ENCODE data around the gene DHH.
"Not testable (repeated sequence)": the region's sequence is repeated elsewhere in the genome, so short reads cannot be mapped to it uniquely, and the experiment has no call there.

DHH gene

DNA sequence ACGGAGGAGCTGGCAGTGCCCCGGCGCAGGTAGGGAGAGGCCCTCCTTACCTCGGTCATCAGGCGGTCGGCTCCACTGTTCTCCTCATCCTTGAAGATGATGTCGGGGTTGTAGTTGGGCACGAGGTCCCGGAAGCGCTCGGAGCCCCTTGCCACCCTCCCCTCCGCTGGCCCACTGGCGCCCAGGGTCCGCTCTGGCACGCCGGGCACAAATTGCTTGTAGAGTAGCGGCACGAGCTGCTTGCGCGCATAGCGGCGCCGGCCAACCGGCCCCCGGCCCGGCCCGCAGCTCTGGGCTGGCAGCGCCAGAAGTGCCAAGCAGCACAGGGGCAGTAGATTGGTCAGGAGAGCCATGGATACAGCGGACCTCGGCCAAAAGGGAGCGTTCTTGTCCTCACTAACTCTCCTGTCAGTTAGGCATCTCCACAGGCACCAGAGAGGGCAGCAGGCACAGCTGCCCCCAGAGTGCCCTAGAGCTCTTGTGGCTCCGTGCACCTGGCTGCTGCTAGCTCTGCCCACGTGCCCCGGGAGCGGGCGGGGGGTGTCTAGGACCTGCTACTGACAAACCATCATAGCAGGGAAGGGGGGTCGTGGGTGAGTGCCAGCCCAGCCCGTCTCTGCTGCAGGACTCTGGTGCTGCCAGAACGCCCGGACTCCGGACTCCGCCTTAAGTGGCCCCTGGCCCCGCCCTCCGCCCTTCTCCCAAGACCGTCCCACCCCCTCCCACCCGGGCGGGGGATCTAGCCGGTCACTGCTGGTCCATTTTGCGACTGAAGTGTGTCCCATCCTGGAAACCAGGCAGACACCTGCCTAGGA is at the start of gene DHH:
Gene DHH, minus strand, starts transcription at position 642 of the 815 bp plus-strand sequence. Its CDS starts 289 bp downstream, at position 353.
- DNase-seq (ENCODE audit: low read depth in 2 of 2): no peak

DNA sequence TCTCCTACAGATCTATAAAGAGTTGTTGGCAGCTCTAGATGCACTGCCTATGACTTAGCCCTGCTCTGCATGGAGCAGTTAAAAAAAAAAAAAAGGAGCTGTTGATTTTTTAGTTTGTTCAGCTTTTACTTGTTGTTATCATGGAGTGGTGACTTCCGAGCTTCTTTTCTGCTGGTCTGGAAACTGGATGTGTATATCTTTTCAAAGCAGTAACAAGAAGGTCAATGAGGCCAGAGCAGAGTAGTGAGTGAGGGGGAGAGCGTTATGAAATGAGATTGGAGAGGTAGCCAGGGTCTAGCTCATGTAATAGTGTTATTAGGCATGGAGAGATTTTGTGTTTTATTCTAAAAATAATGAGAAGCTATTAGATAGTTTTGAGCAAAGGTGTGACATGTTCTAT is 49.8 kb upstream of the DHH start:
- DNase-seq (ENCODE audit: low read depth in 2 of 2): no peak

DNA sequence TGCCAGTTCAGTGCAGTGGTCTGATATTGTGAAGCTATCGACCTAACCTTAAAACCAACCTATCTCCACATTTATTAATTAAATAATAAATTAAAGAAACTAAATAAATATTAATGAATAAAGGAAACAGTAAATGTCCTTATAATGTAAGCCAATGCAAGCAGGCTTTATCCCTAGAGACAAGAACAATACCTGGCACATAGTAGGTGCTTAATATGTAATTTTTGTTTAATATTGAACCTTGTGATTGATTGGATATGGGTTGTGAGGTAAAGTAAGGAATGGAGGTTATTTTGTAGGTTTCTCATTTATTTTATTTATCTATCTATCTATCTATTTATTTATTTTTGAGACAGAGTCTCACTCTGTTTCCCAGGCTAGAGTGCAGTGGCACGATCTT is 44.4 kb upstream of the DHH start:
- no peak for DNase-seq (ENCODE audit: low read depth in 2 of 2)

DNA sequence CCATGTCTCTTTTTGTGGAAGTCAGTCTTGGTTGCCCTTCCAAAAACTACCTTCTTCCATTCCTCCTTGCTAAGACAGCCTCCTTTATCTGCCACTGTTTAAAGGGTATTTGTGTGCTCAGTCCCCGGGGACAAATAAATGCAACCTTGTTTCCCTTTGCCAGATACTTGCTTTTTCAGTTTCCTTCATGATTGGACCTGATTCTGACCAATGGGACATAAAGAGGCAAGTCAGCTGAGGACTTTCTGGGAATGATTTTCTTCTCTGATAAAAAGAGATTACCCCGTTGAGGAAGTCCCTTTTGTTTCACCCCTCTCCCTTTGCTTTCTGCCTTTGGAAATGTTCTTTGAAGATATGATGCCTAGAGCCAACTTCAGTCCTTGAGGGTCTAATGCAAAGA is 44.0 kb upstream of the DHH start:
- DNase-seq (ENCODE audit: low read depth in 2 of 2): no peak

DNA sequence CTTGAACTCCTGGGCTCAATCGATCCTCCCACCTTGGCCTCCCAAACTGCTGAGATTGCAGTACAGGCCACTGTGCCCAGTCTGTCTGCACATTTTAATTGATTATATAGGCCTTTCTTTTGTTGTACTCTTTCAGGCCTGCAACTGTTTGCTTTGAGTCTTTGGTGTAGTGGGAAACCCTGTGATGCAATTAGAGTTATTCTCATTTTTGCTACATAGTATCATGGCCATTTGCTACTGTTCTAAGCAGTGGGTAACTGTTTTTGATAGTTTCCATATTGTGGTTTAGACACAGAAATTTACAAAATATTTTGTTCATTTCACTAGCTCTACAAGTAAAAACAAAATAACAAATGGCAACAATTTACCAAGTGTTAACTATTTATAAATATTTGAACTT is 42.9 kb upstream of the DHH start:
- DNase-seq (ENCODE audit: low read depth in 2 of 2): no peak

DNA sequence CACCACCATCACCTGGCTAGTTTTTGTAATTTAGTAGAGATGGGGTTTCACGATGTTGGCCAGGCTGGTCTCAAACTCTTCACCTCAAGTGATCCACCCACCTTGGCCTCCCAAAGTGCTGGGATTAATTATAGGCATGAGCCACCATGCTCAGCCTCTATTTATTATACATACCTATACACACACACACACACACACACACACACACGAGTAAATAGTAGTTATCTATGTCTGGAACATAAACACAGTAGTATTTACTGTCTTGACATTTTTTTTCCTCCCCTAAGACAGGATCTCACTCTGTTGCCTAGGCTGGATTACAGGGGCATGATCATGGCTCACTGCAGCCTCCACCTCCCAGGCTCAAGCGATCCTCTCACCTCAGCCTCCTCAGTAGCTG is 42.4 kb upstream of the DHH start:
- not testable (repeated sequence) for DNase-seq (ENCODE audit: low read depth in 2 of 2)

DNA sequence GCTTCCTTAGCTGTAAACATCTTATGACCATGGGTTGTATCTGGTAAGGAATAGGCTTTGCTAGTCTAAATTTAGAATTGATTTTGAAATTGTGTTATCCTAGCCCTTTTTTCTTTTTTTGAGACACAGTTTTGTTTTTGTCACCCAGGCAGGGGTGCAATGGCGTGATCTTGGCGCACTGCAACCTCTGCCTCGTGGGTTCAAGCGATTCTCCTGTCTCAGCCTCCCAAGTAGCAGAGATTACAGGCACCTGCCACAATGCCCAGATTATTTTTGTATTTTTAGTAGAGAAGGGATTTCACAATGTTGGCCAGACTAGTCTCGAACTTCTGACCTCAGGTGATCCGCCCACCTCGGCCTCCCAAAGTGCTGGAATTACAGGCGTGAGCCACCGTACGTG is 39.0 kb upstream of the DHH start:
- DNase-seq (ENCODE audit: low read depth in 2 of 2): no peak

DNA sequence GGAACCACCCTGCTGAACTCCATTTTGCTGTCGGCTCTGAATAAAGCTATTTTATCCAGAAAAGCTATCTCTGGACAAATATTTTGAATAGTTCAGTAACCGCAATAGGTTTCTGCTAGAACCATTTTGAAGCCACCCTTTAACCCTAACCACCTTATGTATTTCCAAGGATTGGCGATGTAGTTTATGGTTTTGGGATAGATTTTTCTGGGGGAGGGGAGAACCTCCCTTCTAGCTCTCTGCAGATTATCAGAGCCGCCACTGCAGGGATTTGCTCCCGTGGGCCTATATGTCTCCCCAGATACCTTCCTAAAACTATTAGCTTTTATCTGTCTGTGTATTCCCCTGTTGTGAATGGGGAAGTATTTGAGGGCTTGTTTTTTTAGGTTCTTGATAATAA is 38.4 kb upstream of the DHH start:
- DNase-seq (ENCODE audit: low read depth in 2 of 2): no peak

DNA sequence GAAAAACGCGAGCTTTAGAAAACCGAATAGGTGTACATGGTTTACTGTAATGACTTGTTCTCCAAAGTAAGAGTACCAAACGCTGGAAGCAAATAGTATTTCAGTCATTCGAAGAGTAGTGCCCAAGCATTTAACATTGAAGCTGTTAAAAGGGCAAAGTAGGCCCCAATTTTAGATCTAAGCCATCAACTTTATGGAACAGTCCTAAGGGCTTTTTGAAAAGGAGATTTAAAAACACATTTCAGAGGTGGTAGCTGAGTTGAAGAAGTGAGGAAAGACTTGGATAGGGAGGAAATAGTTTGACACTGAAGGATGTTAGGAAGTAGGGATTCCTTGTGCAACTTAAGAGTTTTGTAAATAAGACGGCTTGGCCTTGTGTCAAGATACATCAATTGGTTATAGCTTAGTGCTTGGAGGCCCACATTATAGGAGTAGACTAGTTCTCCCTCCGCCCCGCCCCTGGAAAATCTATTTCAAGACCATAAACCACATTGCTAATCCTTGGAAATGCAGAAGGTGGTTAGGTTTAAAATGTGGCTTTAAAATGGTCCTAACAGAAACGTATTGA is 37.4 kb upstream of the DHH start:
- DNase-seq (ENCODE audit: low read depth in 2 of 2): no peak

DNA sequence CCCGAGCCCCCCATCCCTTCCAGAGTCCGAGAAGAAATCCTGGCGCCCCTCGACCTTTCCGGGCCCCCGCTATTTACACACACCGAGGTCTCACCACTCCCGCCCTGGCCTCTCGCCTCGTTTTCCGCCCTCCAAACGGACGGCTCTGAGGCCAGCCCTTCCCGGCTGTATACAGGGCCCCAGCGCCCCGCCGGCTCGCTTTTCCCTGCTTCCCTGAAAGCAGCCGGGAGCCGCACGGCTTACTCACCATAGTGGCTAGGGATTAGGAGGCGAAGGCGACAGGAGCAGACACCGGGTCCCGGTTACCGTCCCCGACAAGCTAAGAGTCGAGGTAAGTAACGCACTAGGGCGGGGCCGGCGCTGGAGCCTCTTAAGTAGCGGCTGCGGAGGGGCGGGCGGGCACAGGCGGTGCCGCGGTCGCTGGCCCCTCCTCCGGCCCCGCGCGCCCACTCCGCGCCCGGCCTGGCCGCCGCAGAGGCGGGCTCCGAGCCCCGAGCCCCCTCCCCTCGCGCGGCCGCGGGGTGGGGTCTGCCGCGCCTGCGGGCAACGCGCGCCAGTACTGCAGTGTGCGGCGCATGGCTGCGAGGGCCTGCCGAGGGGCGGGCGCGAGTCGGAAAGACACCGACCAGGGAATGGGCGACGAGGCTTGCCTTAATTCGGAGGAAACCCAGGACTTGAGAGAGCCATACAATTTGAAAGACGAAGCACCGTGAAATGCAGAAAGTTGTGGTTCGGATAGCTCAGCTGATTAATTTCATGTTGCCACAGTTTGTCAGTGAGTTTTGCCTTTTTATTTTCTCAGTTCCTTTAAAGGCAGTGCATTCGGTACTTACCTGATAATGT is 36.7 kb upstream of the DHH start, which contains the start of gene TUBA1B:
Gene TUBA1B, minus strand, starts transcription at position 345 of the 843 bp plus-strand sequence. Its CDS starts 95 bp downstream, at position 250.
- peak; percentile 86 to 90 for DNase-seq (ENCODE audit: low read depth in 2 of 2)

DNA sequence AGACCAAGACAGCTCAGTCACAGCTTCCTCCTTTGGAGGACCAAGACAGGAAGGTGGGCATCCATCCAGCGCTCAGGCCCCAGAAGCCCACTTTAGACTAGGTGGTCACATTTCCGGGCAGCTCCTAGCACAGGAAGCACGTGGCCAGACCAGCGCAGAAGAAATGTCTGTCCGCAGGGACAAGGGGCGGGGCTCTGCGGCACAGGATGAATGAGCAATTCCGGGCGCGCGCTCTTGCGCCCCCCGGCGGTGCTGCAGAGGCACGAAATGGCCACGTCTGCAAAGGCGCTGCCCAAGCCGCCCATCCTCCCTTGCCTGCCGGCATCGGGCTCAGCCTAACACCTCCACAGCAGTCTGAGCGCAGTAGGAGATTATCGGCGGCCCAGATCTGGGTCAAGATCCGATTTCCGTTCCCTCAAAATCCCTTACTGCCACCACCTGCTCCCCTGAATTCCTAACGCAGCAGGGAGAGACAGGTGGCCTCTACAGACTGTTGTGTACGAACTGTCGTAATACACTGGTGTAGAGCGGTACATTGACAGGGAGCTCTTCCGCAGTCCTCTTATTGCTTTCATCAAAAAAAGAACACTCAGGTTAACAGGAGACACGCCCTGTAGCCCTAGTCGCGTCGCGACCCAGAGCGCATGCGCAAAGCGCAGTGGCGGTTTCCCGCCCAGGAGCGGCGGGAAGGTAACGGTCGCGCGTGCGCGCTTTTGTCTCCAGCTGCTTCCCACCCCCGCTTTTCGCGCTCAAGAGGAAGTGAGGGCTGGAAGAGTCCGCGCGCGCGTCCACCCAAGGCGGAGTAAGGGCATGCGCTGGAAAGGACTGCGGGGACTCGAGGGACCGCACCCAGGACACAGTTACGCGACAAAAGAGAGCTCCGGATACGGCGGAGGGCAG is 35.8 kb upstream of the DHH start:
- peak; percentile 85 to 88 for DNase-seq (ENCODE audit: low read depth in 2 of 2)

DNA sequence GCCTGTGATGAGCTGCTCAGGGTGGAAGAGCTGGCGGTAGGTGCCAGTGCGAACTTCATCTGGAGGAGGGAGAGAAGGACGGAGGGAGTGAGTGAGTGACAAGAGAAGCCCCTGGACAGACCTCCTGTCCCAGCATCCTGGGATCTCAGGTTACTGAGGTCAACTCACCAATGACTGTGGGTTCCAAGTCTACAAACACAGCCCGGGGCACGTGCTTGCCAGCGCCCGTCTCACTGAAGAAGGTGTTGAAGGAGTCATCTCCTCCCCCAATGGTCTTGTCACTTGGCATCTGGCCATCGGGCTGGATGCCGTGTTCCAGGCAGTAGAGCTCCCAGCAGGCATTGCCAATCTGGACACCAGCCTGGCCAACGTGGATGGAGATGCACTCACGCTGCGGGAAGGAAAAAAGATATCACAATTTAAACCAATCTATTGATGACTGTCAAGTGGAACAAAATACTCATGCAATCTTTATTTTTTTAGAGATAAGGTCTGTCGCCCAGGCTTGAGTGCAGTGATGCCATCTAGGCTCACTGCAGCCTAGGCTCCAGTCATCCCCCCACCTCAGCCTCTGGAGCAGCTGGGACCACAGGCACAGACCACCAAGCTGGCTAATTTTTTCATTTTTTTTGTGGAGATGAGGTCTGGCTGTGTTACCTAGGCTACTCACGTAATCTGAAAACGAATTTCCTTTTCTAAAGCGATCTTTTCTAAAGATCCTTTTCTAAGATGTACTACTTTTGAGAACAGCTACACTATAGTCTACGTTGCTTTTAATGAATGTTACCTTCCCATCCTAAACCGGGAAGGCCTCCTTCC is 34.9 kb upstream of the DHH start:
- no peak for DNase-seq (ENCODE audit: low read depth in 2 of 2)

DNA sequence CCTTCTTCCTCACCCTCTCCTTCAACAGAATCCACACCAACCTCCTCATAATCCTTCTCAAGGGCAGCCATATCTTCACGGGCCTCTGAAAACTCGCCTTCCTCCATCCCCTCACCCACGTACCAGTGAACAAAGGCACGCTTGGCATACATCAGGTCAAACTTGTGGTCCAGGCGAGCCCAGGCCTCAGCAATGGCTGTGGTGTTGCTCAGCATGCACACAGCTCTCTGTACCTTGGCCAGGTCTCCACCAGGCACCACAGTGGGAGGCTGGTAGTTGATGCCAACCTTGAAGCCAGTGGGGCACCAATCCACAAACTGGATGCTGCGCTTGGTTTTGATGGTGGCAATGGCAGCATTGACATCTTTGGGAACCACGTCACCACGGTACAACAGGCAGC is 33.4 kb upstream of the DHH start:
- DNase-seq (ENCODE audit: low read depth in 2 of 2): not testable (repeated sequence)

DNA sequence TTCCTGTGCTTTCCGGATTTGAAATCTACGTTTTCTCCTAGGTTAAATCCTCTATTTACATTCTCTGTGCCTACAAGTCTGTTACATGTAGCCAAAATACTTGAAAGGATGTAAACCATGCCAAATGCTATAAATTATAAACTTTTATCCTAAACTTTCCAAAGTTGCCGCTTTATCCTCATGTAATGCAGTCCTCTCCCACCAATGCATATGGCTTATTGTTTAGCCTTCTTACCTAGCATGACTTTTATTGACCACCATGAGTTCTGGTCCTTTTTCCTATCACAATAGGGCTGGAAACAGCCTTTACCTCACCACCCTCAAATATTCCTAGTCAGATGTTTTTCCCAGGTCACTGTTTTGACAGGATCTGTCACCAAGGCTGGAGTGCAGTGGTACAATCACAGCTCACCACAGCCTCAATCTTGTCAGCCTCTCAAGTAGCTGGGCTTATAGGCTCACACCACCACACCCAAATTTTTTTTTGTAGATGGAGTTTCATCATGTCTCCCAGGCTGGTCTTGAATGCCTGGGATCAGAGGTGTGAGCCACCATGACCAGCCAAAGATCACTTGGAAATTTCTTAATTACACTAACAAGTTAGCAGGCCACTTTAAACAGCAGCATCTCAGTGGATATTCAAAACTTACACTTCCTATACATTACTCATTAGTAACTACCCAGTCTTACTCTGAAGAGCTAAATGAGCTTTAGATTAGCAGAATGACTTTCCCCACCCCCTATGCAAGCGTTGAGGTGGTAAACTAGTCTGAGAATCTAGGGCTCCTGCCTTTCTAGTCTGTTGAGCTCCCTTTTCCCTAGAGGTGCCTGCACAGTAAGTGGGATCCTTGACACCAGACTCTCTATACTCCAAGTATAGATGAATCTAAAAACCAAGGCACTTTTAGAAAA is 32.5 kb upstream of the DHH start:
- DNase-seq (ENCODE audit: low read depth in 2 of 2): no peak

DNA sequence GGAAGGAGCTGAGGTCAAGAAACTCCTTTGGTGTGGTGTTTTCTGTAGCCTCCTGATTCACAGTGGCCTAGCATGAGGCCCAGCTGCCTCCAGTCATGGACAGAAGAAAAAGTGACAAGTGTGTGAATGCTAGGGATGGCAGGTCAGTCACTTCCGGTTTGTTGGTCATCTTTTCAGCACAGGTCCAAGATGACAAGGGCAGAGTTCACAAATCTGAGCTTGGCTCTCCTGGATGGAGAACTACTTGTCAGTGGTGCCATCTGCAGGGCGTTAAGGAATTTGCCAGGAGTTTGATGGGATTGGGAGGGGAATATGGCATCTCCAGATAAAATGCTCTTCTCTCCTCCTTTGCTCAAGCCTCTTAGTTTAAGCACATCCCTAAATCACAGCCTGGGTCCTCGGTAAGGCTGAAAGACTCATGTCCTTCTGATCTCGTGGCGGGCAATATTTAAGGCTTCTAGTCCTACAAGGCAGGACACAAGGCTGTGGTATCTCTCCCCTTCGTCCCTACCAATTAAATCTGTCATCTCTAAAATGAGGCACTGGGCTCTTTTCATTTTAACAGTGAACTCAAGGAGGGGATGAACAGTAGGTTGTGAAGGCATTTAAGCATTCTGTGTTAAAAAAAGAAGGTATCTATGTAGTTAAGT is 26.6 kb upstream of the DHH start:
- no peak for DNase-seq (ENCODE audit: low read depth in 2 of 2)

DNA sequence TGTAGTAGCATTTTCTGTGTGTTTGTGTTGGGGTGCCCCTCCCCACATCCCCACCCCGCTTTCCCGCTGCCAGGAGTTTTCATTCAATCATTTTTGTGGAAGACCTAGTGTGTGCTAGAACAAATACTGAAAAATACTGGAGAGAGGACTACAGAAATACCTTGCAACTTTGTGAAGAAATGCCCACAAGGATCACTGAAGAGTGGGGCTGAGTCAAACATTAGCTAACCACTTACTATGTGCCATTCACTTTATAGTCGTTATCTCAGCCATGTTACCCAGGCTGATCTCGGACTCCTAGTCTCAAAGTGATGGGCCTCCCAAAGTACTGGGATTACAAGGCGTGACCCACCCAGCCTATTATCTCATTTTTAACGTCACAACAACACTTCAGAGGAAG is 16.6 kb upstream of the DHH start:
- no peak for DNase-seq (ENCODE audit: low read depth in 2 of 2)

DNA sequence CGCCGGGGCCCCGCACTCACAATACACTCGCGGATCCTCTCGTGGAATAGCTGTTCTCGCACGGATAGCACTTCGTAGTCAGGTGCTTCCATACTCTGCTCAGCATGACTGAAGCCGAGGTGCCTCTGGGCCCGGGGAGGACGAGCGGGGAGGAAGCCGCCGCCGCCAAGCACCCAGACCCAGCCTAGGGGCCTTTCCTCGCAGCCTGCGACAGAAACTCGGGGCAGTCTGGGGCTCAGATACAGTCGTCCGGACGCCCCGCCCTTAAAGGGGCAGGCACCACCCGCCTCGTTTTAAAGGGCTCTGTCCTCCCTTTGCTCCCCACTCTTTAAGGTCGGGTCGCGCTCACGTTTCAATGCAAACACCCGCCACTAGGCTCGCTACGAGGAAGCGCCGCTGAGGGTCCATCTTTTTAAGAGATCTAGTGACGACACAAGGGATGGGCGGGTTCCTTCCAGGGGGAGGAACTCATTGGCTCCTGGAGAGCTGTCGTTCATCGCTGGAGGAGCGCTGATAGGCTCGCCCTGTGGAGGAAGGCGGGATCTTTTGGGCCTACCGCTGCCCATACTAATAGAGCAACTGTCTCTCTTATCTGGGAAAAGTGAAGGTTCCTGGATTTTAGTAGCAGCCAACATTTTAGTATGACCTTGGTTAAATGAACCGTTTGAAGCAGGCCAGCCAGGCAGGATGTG is 16.0 kb upstream of the DHH start, which contains the start of gene LMBR1L:
Gene LMBR1L, minus strand, starts transcription at position 384 of the 692 bp plus-strand sequence. Its CDS starts 292 bp downstream, at position 92.
- DNase-seq (ENCODE audit: low read depth in 2 of 2): peak; percentile 91 to 93

Measured in stimulated activated CD4-positive, alpha-beta T cell treated with anti-CD3 and anti-CD28 coated beads, Interleukin-4, amount 100 ng/mL, for 48 hours (primary cell).